Muscle of arm (tissue), 12 donors: ENCODE measurements around the gene PAX2. TPM values are rescaled to one million over a fixed set of nuclear protein-coding genes. Genes with fewer than 3 reads are reported as not detected.

Source experiments
- DNase-seq: peaks from one replicate; pipeline ENCODE4 v3.0.0-alpha.2; 2013
- polyA plus RNA-seq, 12 donors: library from polyadenylated mRNA; unstranded; fragments of 120-200 nt; gene quantifications; one replicate each; pipeline ENCODE4 v1.2.1, GENCODE V29; 2013; ENCODE audit not compliant: insufficient read length in 12 of 12

The PAX2 gene
- polyA plus RNA-seq, 12 donors: 0.03 to 1.5 (median 0.22) TPM; not detected in 7

GRCh38 chr10:100738055-100738827 is 7.1 kb upstream of the PAX2 start:
- DNase-seq: no peak

- no peak for DNase-seq
Observed at GRCh38 chr10:100739517-100740368, 5.6 kb upstream of the PAX2 start.

- DNase-seq: no peak
Observed at GRCh38 chr10:100740476-100741377, 4.7 kb upstream of the PAX2 start.

DNA sequence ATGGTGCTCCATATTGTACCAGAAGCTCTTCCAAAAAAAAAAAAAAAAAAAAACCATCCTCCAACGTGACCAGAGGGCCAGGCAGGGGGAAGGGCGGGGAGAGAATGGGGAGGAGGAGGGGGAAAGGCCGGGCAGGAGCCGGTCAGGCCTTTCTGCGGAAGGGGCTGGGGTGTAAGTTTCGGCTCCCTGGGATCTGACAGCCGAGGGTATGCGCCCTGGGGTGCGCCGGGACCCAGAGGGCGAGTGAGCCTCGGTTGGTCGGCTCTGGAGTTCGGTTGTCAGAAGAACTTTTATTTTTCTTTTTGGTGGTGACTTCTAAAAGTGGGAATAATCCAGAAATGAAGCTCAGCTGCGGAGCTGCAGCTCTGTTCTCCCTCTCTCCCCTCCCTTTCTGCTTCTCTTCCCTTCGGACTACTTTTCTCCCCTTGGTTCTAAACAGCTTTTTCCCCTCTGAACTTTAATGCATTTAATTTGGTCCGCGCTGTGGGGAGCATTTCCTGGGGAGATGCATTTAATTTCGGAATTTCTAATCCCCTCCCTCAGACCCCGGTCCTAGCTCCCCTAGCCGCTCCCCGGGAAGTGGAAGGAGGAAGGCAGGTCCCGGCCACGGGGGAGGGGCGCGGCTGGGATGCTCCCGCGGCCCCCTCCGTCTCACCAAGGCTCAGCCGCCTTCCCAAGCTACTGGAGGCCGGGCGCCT is 3.9 kb upstream of the PAX2 start:
- no peak for DNase-seq

- no peak for DNase-seq
Observed at GRCh38 chr10:100742076-100742771, 3.2 kb upstream of the PAX2 start.

GRCh38 chr10:100742936-100743335 is 2.4 kb upstream of the PAX2 start:
- DNase-seq: no peak

GRCh38 chr10:100743626-100744135 is 1.7 kb upstream of the PAX2 start:
- DNase-seq: no peak

GRCh38 chr10:100744136-100744986 is 1.0 kb upstream of the PAX2 start:
- DNase-seq: no peak

DNA sequence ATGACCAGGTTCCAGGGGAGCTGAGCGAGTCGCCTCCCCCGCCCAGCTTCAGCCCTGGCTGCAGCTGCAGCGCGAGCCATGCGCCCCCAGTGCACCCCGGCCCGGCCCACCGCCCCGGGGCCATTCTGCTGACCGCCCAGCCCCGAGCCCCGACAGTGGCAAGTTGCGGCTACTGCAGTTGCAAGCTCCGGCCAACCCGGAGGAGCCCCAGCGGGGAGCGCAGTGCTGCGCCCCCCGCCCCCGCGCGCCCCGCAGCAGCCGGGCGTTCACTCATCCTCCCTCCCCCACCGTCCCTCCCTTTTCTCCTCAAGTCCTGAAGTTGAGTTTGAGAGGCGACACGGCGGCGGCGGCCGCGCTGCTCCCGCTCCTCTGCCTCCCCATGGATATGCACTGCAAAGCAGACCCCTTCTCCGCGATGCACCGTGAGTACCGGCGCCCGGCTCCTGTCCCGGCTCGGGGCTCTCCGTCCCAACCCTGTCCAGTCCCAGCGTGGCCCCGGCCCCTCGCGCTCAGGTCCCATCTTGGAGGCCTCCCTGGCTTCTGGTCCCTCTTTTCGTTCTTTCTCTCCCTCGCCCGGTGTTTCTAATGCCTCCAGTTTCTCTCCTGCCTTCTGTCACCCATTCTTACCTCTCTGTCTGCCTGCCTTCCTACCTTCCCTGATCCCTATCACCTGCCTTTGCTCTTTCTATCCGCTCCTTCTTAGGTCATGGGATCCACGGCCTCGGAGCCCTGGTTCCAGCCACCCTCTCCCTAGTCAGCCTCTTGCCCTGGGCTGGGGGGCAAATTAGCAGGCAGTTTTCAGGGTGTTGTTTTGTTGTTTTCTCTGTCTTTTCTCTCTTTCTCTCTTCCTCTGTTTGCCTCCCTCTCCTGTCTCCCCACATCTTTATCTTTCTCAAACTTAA is 751 bp downstream of the PAX2 start:
- DNase-seq: no peak

- no peak for DNase-seq
Observed at GRCh38 chr10:100746784-100747455, 1.5 kb downstream of the PAX2 start.

- DNase-seq: no peak
Observed at GRCh38 chr10:100747456-100748230, 2.3 kb downstream of the PAX2 start.

GRCh38 chr10:100748231-100749058 is 3.1 kb downstream of the PAX2 start:
- no peak for DNase-seq

DNA sequence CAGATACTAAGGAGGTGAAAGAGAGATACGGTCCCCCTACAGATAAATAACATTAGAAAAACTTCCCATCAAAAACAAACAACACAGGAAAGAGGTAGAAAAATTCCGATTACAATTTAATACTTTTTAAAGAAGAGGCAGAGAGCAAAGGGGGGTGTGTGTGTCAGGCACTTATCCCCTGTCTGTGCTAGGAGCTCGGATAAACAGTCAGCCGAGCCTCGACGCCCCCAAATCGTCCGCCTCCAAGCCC is 3.6 kb downstream of the PAX2 start:
- no peak for DNase-seq

DNA sequence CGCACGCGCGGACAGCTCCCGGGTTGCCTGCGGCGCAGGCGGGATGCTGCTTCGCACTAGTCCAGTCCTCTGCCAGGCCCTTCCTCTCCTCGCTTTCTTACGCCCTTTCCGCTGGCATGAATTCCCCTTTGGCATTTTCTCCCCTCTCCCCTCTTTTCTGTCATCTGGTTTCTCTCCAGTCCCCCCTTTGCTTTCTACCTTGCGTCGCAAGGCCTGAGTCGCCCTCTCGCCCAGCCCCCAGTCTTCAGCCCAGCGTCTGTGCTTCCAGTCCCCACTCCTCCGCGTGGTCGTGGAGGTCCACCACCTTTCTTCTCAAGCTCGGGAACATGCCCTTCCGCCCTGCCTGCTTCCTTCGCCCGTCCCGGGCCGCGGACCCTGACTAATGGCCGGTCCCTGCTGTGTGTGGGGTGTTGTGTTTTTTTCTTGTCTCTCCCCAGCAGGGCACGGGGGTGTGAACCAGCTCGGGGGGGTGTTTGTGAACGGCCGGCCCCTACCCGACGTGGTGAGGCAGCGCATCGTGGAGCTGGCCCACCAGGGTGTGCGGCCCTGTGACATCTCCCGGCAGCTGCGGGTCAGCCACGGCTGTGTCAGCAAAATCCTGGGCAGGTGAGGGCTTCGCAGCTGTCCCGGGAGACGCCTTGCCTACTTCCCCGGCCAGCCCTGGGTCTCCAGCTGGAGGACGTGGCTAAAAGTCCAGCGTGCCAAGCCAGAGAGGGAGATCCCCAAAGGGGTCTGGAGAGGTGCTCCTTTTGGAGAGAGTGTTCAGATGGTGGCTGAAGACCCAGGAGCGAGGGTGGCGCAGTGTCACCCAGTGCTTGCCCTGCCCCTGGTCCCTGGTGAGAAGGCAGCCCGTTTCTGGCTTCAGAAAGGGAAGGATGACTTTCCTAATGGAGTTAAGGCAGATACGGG is 4.2 kb downstream of the PAX2 start:
- no peak for DNase-seq
